Lower lobe of right lung (tissue), 2 donors: ENCODE data around the gene MAMDC4. TPM values are rescaled to one million over a fixed set of nuclear protein-coding genes. Genes with fewer than 3 reads are reported as not detected.
A peak's percentile ranks its signal among the peaks of the same experiment; 100 is the strongest.

Source experiments
- ATAC-seq, 2 donors: fragments of 200-7000 bp; cut with Tn5 transposase; one replicate each; pipeline ENCODE4 v1.9.1; 2020 to 2022; ENCODE audit warnings: mild to moderate bottlenecking in 2 of 2, moderate library complexity in 2 of 2
- DNase-seq: peaks from one replicate; pipeline ENCODE4 v3.0.0-alpha.2; 2020
- H3K27ac ChIP-seq: fragments of 200-600 bp; one replicate; pipeline ENCODE4 v1.8.0; 2022
- H3K27me3 ChIP-seq: fragments of 200-600 bp; one replicate; pipeline ENCODE4 v1.8.0; 2022; ENCODE audit warnings: low read depth
- H3K36me3 ChIP-seq: fragments of 200-600 bp; one replicate; pipeline ENCODE4 v1.8.0; 2022; ENCODE audit warnings: mild to moderate bottlenecking
- H3K4me1 ChIP-seq: fragments of 200-600 bp; one replicate; pipeline ENCODE4 v1.8.0; 2022
- H3K4me3 ChIP-seq: fragments of 200-600 bp; one replicate; pipeline ENCODE4 v1.8.0; 2022; ENCODE audit warnings: mild to moderate bottlenecking
- H3K9me3 ChIP-seq: fragments of 200-600 bp; one replicate; pipeline ENCODE4 v1.8.0; 2022
- CTCF ChIP-seq: fragments of 200-600 bp; IDR thresholded peaks from one replicate; pipeline ENCODE4 v1.8.0; 2022; ENCODE audit warnings: antibody characterized with exemption, mild to moderate bottlenecking
- intact Hi-C: fragments of 100-400 bp; cut with DNase I; formaldehyde crosslinking; loops from one replicate; pipeline ENCODE4 v1.11.0; 2022
- total RNA-seq: library from RNA; stranded (reverse); fragmentation: NEBNext Ultra II Directional; extraction: Animal tissue kit (Norgen Biotek cat#: 25700); gene quantifications from one replicate; pipeline ENCODE4 v1.2.1, GENCODE V29; 2021
- donor health status: DM: no; HTN: yes; CAD: no; lungs with severe emphysema.

MAMDC4 gene
- total RNA-seq, 1 donor from 2014 or later = 13.5 TPM

GRCh38 chr9:136806067-136806466 is 46.1 kb upstream of the MAMDC4 start:
- no peak for TF ChIP-seq CTCF
- DNase-seq = no peak
- Histone ChIP-seq H3K4me1 (peaks cover 41% of the 10 kb centered on the region), H3K27me3 (peaks cover 12% of the 10 kb centered on the region), H3K9me3 (no peaks in the 10 kb centered on the region), H3K36me3 (peaks cover 12% of the 10 kb centered on the region), H3K27ac (no peak overlapping the region), H3K4me3 (no peak overlapping the region)
- intact Hi-C loops = no loop called here
- no peak for ATAC-seq

- H3K27ac ChIP-seq = peak overlapping the region; percentile 92
- H3K4me1 ChIP-seq = peaks cover 34% of the 10 kb centered on the region
- H3K9me3 ChIP-seq = no peaks in the 10 kb centered on the region
- intact Hi-C loops = no loop called here
- H3K27me3 ChIP-seq = peaks cover 6% of the 10 kb centered on the region
- H3K36me3 ChIP-seq = peaks cover 12% of the 10 kb centered on the region
- DNase-seq (no peak), ATAC-seq (no peak)
- TF ChIP-seq CTCF = no peak
- peak overlapping the region; percentile 92 for H3K4me3 ChIP-seq
These were observed 45.4 kb upstream of the MAMDC4 start for GRCh38 chr9:136806631-136807201.

GRCh38 chr9:136807281-136808074 is 44.7 kb upstream of the MAMDC4 start, which contains the start of gene RABL6:
Gene RABL6 (plus strand): TSS chr9:136807948. CDS start chr9:136808197, 249 bp downstream.
- Histone ChIP-seq H3K36me3 (peaks cover 12% of the 10 kb centered on the region), H3K4me3 (peak within 1 kb of the TSS; percentile 92), H3K27ac (peak within 1 kb of the TSS; percentile 92), H3K4me1 (peaks cover 34% of the 10 kb centered on the region), H3K9me3 (no peaks in the 10 kb centered on the region), H3K27me3 (peaks cover under 1% of the 10 kb centered on the region)
- TF ChIP-seq CTCF = no peak
- peak; percentile 83 for DNase-seq
- ATAC-seq = peak; percentile 92 to 93
- intact Hi-C loops = no loop called here

- H3K9me3 ChIP-seq = no peaks in the 10 kb centered on the region
- DNase-seq (peak; percentile 62), ATAC-seq (peak; percentile 16 to 46)
- no peak for TF ChIP-seq CTCF
- peak overlapping the region; percentile 92 for H3K27ac ChIP-seq
- intact Hi-C loops = no loop called here
- no peaks in the 10 kb centered on the region for H3K27me3 ChIP-seq
- H3K36me3 ChIP-seq = peaks cover 12% of the 10 kb centered on the region
- H3K4me3 ChIP-seq = peak overlapping the region; percentile 92
- H3K4me1 ChIP-seq = peaks cover 34% of the 10 kb centered on the region
These were observed 43.9 kb upstream of the MAMDC4 start for GRCh38 chr9:136808075-136808805.

- H3K27ac ChIP-seq = peak overlapping the region; percentile 92
- intact Hi-C loops = no loop called here
- H3K27me3 ChIP-seq = no peaks in the 10 kb centered on the region
- peak; percentile 5 for DNase-seq
- peak overlapping the region; percentile 92 for H3K4me3 ChIP-seq
- no peak for ATAC-seq
- peaks cover 34% of the 10 kb centered on the region for H3K4me1 ChIP-seq
- peaks cover 12% of the 10 kb centered on the region for H3K36me3 ChIP-seq
- H3K9me3 ChIP-seq = no peaks in the 10 kb centered on the region
- no peak for TF ChIP-seq CTCF
These were observed 43.4 kb upstream of the MAMDC4 start for GRCh38 chr9:136808806-136809158.
